GM21423 (cell line): Measurements from ENCODE around the gene LUZP2.
A peak's percentile ranks its signal among the peaks of the same experiment; 100 is the strongest.
"Not testable (repeated sequence)": the region's sequence is repeated elsewhere in the genome, so short reads cannot be mapped to it uniquely, and the experiment has no call there.

Experiments
- ATAC-seq: cut with Tn5 transposase; IDR thresholded peaks from one replicate; pipeline ENCODE4 v1.9.1; 2021; ENCODE audit warnings: mild to moderate bottlenecking, moderate library complexity; ENCODE audit not compliant: unreplicated experiment

Gene LUZP2

GRCh38 chr11:24890426-24890825, 393.6 kb downstream of the LUZP2 start:
- ATAC-seq: no peak

- ATAC-seq: not testable (repeated sequence)
Measured at GRCh38 chr11:24891845-24892492, 395.1 kb downstream of the LUZP2 start.

- no peak for ATAC-seq
Measured at GRCh38 chr11:24896118-24896835, 399.4 kb downstream of the LUZP2 start.

- ATAC-seq: peak; percentile 73
Measured at GRCh38 chr11:24900514-24900913, 403.7 kb downstream of the LUZP2 start.

- ATAC-seq: peak; percentile 21
Measured at GRCh38 chr11:24900960-24901549, 404.2 kb downstream of the LUZP2 start.

GRCh38 chr11:24903555-24903954, 406.7 kb downstream of the LUZP2 start:
- ATAC-seq: no peak

GRCh38 chr11:24925091-24925490, 428.2 kb downstream of the LUZP2 start:
- ATAC-seq: no peak

GRCh38 chr11:24932110-24933000, 435.5 kb downstream of the LUZP2 start:
- no peak for ATAC-seq

- no peak for ATAC-seq
Measured at GRCh38 chr11:24934733-24935439, 438.0 kb downstream of the LUZP2 start.

GRCh38 chr11:24944891-24945290, 448.0 kb downstream of the LUZP2 start:
- ATAC-seq: no peak

GRCh38 chr11:24949406-24949805, 452.6 kb downstream of the LUZP2 start:
- no peak for ATAC-seq

- ATAC-seq: no peak
Measured at GRCh38 chr11:24963852-24964251, 467.0 kb downstream of the LUZP2 start.

GRCh38 chr11:24965748-24966147, 468.9 kb downstream of the LUZP2 start:
- no peak for ATAC-seq

GRCh38 chr11:24993903-24994302, 497.1 kb downstream of the LUZP2 start:
- ATAC-seq: not testable (repeated sequence)

GRCh38 chr11:24999929-25000328, 503.1 kb downstream of the LUZP2 start:
- ATAC-seq: not testable (repeated sequence)

GRCh38 chr11:25037431-25037830, 540.6 kb downstream of the LUZP2 start:
- ATAC-seq: no peak

GRCh38 chr11:25038131-25038530, 541.3 kb downstream of the LUZP2 start:
- ATAC-seq: no peak

- no peak for ATAC-seq
Measured at GRCh38 chr11:25039165-25039564, 542.3 kb downstream of the LUZP2 start.

- ATAC-seq: no peak
Measured at GRCh38 chr11:25048632-25049031, 551.8 kb downstream of the LUZP2 start.

- no peak for ATAC-seq
Measured at GRCh38 chr11:25052844-25053243, 556.0 kb downstream of the LUZP2 start.
